B cell (primary cell): ENCODE data around the gene FXYD7. TPM values are rescaled to one million over a fixed set of nuclear protein-coding genes. Genes with fewer than 3 reads are reported as not detected.

Experiments used
- ATAC-seq: fragments of 200-7000 bp; cut with Tn5 transposase; one replicate; pipeline ENCODE4 v1.10.0; 2021; ENCODE audit warnings: low read depth, mild to moderate bottlenecking, moderate number of reproducible peaks, moderate library complexity
- CTCF ChIA-PET: fragments of 350-600 bp; sonication (Branson Sonifier 250); formaldehyde crosslinking; loops from one replicate; lab custom pipeline; 2021; ENCODE audit warnings: antibody characterized with exemption, inconsistent platforms; lab: Charles Lee
- POLR2A ChIA-PET: fragments of 350-600 bp; sonication (Branson Sonifier 250); formaldehyde crosslinking; loops from one replicate; lab custom pipeline; 2021; ENCODE audit warnings: antibody characterized with exemption; lab: Charles Lee
- DNase-seq: peaks from one replicate; pipeline ENCODE4 v3.0.0; 2013
- H2AFZ ChIP-seq: 2 replicates; pipeline ENCODE4 v1.6.1; 2012; ENCODE audit warnings: mild to moderate bottlenecking, low read depth, low read length; ENCODE audit not compliant: insufficient read depth, poor library complexity, severe bottlenecking
- H3K27ac ChIP-seq, 2 donors: 1 replicate in 1 of 2; 2 replicates in 1 of 2; pipeline ENCODE4 v1.5.1; 2012 to 2013; ENCODE audit warnings: low read length in 2 of 2, mild to moderate bottlenecking in 2 of 2, moderate library complexity in 1 of 2
- H3K27me3 ChIP-seq, 4 experiments: fragments of 200-600 bp in 1 of 4; sonication (generic) in 1 of 4; replicated peaks in 1 of 4; 1 replicate in 2 of 4; 2 replicates in 2 of 4; pipeline versions ENCODE4 v1.6.1 to v1.7.0; 2013 to 2016; ENCODE audit warnings: low read length in 3 of 4, mild to moderate bottlenecking in 2 of 4, mixed read lengths in 1 of 4, moderate library complexity in 1 of 4; ENCODE audit not compliant: insufficient read depth in 4 of 4, control insufficient read depth in 3 of 4; ENCODE audit errors: control extremely low read depth in 1 of 4
- H3K36me3 ChIP-seq, 2 experiments: replicated peaks in 1 of 2; 1 replicate in 1 of 2; 2 replicates in 1 of 2; pipeline versions ENCODE4 v1.6.1 to v1.7.1; 2013; ENCODE audit warnings: low read length in 1 of 2; ENCODE audit not compliant: insufficient read depth in 2 of 2, control insufficient read depth in 1 of 2; ENCODE audit errors: control extremely low read depth in 1 of 2, extremely low read depth in 1 of 2
- H3K4me1 ChIP-seq, 2 donors: fragments of 200-600 bp in 1 of 2; sonication (generic) in 1 of 2; 1 replicate in 1 of 2; 2 replicates in 1 of 2; pipeline versions ENCODE4 v1.5.1 to v1.6.1; 2013 to 2017; ENCODE audit warnings: low read length in 2 of 2; ENCODE audit not compliant: control insufficient read depth in 2 of 2, insufficient read depth in 2 of 2
- H3K4me2 ChIP-seq: replicated peaks from 2 replicates; pipeline ENCODE3; 2012; ENCODE audit warnings: mild to moderate bottlenecking, low read depth, low read length; ENCODE audit not compliant: poor library complexity, severe bottlenecking
- H3K4me3 ChIP-seq, 5 experiments: fragments of 200-600 bp in 1 of 5; sonication (generic) in 1 of 5; 1 replicate in 3 of 5; 2 replicates in 2 of 5; pipeline versions ENCODE4 v1.5.1 to v1.7.0; 2011 to 2016; ENCODE audit warnings: low read length in 4 of 5, mild to moderate bottlenecking in 4 of 5, low read depth in 2 of 5, control low read depth in 1 of 5, moderate library complexity in 1 of 5; ENCODE audit not compliant: insufficient read depth in 1 of 5; ENCODE audit errors: control extremely low read depth in 1 of 5, extremely low read depth in 1 of 5
- H3K79me2 ChIP-seq: fragments of 200-600 bp; sonication (generic); one replicate; pipeline ENCODE4 v1.6.0; 2016; ENCODE audit warnings: low read length; ENCODE audit not compliant: control insufficient read depth, insufficient read depth
- H3K9ac ChIP-seq: fragments of 200-600 bp; sonication (generic); 2 replicates; pipeline ENCODE4 v1.6.1; 2017; ENCODE audit warnings: mild to moderate bottlenecking, low read length, moderate library complexity
- H3K9me3 ChIP-seq, 3 donors: one replicate each; pipeline versions ENCODE4 v1.6.1 to v1.7.1; 2013; ENCODE audit warnings: low read length in 2 of 3; ENCODE audit not compliant: control insufficient read depth in 2 of 3, insufficient read depth in 1 of 3; ENCODE audit errors: control extremely low read depth in 1 of 3
- H4K20me1 ChIP-seq: 2 replicates; pipeline ENCODE4 v1.6.0; 2012; ENCODE audit warnings: mild to moderate bottlenecking, low read length; ENCODE audit not compliant: insufficient read depth, control insufficient read depth, poor library complexity, severe bottlenecking
- H3K27ac Mint-ChIP-seq: one replicate; pipeline ENCODE4 v1.8.0; 2021; ENCODE audit warnings: mixed read lengths
- H3K27me3 Mint-ChIP-seq: one replicate; pipeline ENCODE4 v1.8.0; 2021; ENCODE audit warnings: mixed read lengths
- H3K4me1 Mint-ChIP-seq: one replicate; pipeline ENCODE4 v1.8.0; 2021; ENCODE audit warnings: mixed read lengths
- H3K4me3 Mint-ChIP-seq: one replicate; pipeline ENCODE4 v1.8.0; 2021; ENCODE audit warnings: mixed read lengths
- H3K9me3 Mint-ChIP-seq: one replicate; pipeline ENCODE4 v1.8.0; 2022; ENCODE audit warnings: mixed read lengths; ENCODE audit not compliant: insufficient read depth
- EZH2 ChIP-seq: IDR thresholded peaks from 2 replicates; pipeline ENCODE4 v1.6.1; 2012; ENCODE audit warnings: borderline replicate concordance, low read depth, mild to moderate bottlenecking, moderate library complexity, low read length; ENCODE audit not compliant: insufficient read depth, poor library complexity, severe bottlenecking
- WGBS: methylation state at CpG from one replicate; pipeline ENCODE4 v1.1.5; 2013; ENCODE audit warnings: missing lambda C conversion rate; ENCODE audit not compliant: insufficient coverage; 5-methylcytosine and 5-hydroxymethylcytosine counted together
- intact Hi-C: fragments of 100-400 bp; cut with micrococcal nuclease; formaldehyde crosslinking; loops from one replicate; pipeline ENCODE4 v1.10.0; 2022
- polyA plus RNA-seq: library from polyadenylated mRNA; depleted of rRNA; stranded (reverse); fragments of >200 nt; gene quantifications from 2 replicates; pipeline ENCODE4 v1.2.3, GENCODE V29; 2012
- total RNA-seq, 2 donors: library from RNA; stranded (reverse); fragments of 120-200 nt in 1 of 2; gene quantifications; 1 replicate in 1 of 2; 2 replicates in 1 of 2; pipeline versions ENCODE4 v1.2.3 to v1.2.4, GENCODE V29; 2013 to 2022
- TF ChIP-seq, protein P1 (sequence below): fragments of 200-600 bp; IDR thresholded peaks from one replicate; pipeline ENCODE4 v1.8.0; 2022; ENCODE audit warnings: antibody characterized with exemption, mild to moderate bottlenecking

FXYD7 gene
- total and polyA plus RNA-seq, 2 donors (not counting 1 experiment from before 2014, with no cell fraction given): 3.8 to 27.4 TPM

- Histone ChIP-seq H3K4me2 (no peak overlapping the region), H3K4me1 (peaks cover 0 to 3% of the 10 kb centered on the region in 2 donors), H3K36me3 (peaks cover 0 to 6% of the 10 kb centered on the region in 2 experiments), H3K9ac (no peak overlapping the region), H3K27ac (no peak overlapping the region), H3K9me3 (peaks cover 0 to 8% (median 2%) of the 10 kb centered on the region in 3 donors), H4K20me1 (no peaks in the 10 kb centered on the region), H3K4me3 (no peak overlapping the region), H3K79me2 (no peaks in the 10 kb centered on the region), H2AFZ (no peak overlapping the region), H3K27me3 (no peaks in the 10 kb centered on the region)
- ChIA-PET POLR2A (interaction anchor here (0.7 kb wide), 1 partner anchor 42 kb away, joined by 4 read pairs; no protein-coding TSS in a partner anchor), CTCF (interaction anchor here (0.8 kb wide), 1 partner anchor 13 kb away, joined by 3 read pairs; no protein-coding TSS in a partner anchor)
- Mint-ChIP-seq H3K9me3 (no peaks in the 10 kb centered on the region), H3K4me3 (no peak overlapping the region), H3K27ac (no peak overlapping the region), H3K27me3 (no peaks in the 10 kb centered on the region), H3K4me1 (peaks cover 6% of the 10 kb centered on the region)
- 93% methylated on average over 3 of the region's 6 CpGs for WGBS
- no peak for ATAC-seq
- DNase-seq: no peak
- no peak for TF ChIP-seq EZH2
- TF ChIP-seq, protein P1, sequence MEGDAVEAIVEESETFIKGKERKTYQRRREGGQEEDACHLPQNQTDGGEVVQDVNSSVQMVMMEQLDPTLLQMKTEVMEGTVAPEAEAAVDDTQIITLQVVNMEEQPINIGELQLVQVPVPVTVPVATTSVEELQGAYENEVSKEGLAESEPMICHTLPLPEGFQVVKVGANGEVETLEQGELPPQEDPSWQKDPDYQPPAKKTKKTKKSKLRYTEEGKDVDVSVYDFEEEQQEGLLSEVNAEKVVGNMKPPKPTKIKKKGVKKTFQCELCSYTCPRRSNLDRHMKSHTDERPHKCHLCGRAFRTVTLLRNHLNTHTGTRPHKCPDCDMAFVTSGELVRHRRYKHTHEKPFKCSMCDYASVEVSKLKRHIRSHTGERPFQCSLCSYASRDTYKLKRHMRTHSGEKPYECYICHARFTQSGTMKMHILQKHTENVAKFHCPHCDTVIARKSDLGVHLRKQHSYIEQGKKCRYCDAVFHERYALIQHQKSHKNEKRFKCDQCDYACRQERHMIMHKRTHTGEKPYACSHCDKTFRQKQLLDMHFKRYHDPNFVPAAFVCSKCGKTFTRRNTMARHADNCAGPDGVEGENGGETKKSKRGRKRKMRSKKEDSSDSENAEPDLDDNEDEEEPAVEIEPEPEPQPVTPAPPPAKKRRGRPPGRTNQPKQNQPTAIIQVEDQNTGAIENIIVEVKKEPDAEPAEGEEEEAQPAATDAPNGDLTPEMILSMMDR: no peak
- intact Hi-C loops: no loop called here
These were observed 31.2 kb downstream of the FXYD7 start for GRCh38 chr19:35174226-35174625.

DNA sequence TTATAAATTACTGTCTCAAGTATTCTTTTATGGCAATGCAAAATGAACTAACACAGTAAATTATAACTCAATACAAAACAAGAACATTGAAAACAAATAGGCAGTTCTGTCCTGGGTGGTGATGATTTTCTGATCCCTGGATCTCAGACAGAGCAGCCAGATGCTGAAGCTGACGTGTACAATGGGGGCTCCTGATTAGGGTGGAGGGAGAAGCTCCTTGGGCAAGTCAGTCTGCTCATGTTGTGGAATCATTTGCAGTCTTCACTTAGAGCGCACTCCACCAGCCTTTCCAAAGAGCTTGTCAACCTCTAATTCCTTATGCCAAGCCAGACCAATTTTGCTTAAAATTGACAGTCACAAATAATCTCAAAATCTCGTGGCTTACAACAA is 33.1 kb downstream of the FXYD7 start:
- Mint-ChIP-seq H3K9me3 (no peaks in the 10 kb centered on the region), H3K27ac (no peak overlapping the region), H3K27me3 (no peaks in the 10 kb centered on the region), H3K4me3 (no peak overlapping the region), H3K4me1 (peaks cover 7% of the 10 kb centered on the region)
- Histone ChIP-seq H3K79me2 (no peaks in the 10 kb centered on the region), H3K4me2 (no peak overlapping the region), H3K9ac (no peak overlapping the region), H3K9me3 (peaks cover 0 to 8% (median 2%) of the 10 kb centered on the region in 3 donors), H3K4me1 (peaks cover 0 to 3% of the 10 kb centered on the region in 2 donors), H3K27ac (no peak overlapping the region), H3K36me3 (no peaks in the 10 kb centered on the region), H4K20me1 (no peaks in the 10 kb centered on the region), H3K27me3 (no peaks in the 10 kb centered on the region), H2AFZ (no peak overlapping the region), H3K4me3 (no peak overlapping the region)
- WGBS: 96% methylated on average over 3 of the region's 3 CpGs
- ChIA-PET POLR2A (interaction anchor here (1.1 to 1.3 kb wide), 2 partner anchors 22 to 33 kb away, joined by 3 read pairs; partner anchors contain the start of genes FXYD5 and FXYD7), CTCF (no interaction called here)
- intact Hi-C loops: no loop called here
- ATAC-seq (no peak), DNase-seq (no peak)
- no peak for TF ChIP-seq EZH2
- TF ChIP-seq, protein P1: no peak
